GM12875 (cell line): ENCODE results near the gene KCNAB3.

Experiments used
- H3K4me3 ChIP-seq: one replicate; pipeline ENCODE4 v1.5.1; 2011; ENCODE audit warnings: low read depth, low read length, control low read depth
- CTCF ChIP-seq: IDR thresholded peaks from 2 replicates; pipeline ENCODE4 v1.5.1; 2011; ENCODE audit warnings: low read depth, mild to moderate bottlenecking, control low read depth, inconsistent platforms, low read length, moderate library complexity, borderline replicate concordance; ENCODE audit not compliant: insufficient read depth

KCNAB3 gene

GRCh38 chr17:7951143-7951792, 21.6 kb upstream of the KCNAB3 start:
- H3K4me3 ChIP-seq, result no peak overlapping the region
- TF ChIP-seq CTCF, result no peak

GRCh38 chr17:7950578-7950977, 20.9 kb upstream of the KCNAB3 start:
- no peak overlapping the region for H3K4me3 ChIP-seq

GRCh38 chr17:7947651-7948050, 18.0 kb upstream of the KCNAB3 start:
- TF ChIP-seq CTCF, result no peak

More at GRCh38 chr17:7950578-7950977, 20.9 kb upstream of the KCNAB3 start:
- TF ChIP-seq CTCF, result no peak

GRCh38 chr17:7946441-7946840, 16.8 kb upstream of the KCNAB3 start:
- no peak overlapping the region for H3K4me3 ChIP-seq
- TF ChIP-seq CTCF, result no peak

More at GRCh38 chr17:7947651-7948050, 18.0 kb upstream of the KCNAB3 start:
- no peak overlapping the region for H3K4me3 ChIP-seq

GRCh38 chr17:7945651-7946050, 16.0 kb upstream of the KCNAB3 start:
- H3K4me3 ChIP-seq, result no peak overlapping the region
- no peak for TF ChIP-seq CTCF

- no peak overlapping the region for H3K4me3 ChIP-seq
- TF ChIP-seq CTCF, result no peak
Measured at GRCh38 chr17:7944326-7944725, 14.7 kb upstream of the KCNAB3 start.

GRCh38 chr17:7943291-7943690, 13.6 kb upstream of the KCNAB3 start:
- H3K4me3 ChIP-seq, result no peak overlapping the region
- TF ChIP-seq CTCF, result no peak
